K562 (cell line): ENCODE measurements around the gene SLC9A1. TPM values are rescaled to one million over a fixed set of nuclear protein-coding genes. Genes with fewer than 3 reads are reported as not detected.

Experiments used
- ATAC-seq: fragments of 200-7000 bp; cut with Tn5 transposase; 3 replicates; pipeline ENCODE4 v1.9.1; 2020; ENCODE audit warnings: moderate library complexity
- BruUV-seq: library from RNA; stranded (reverse); fragments of 400-500 nt; replicated peaks from 2 replicates; lab custom pipeline; 2021; lab: Mats Ljungman, UMichigan
- CTCF ChIA-PET: fragments of 300-600 bp; formaldehyde crosslinking; extraction: SDS; loops from one replicate; lab custom pipeline; 2021; ENCODE audit warnings: low intra/inter-chr PET ratio; lab: Yijun Ruan, JAX
- POLR2A ChIA-PET: fragments of 300-600, 350-650 bp; sonication (Branson Sonifier 250); formaldehyde crosslinking; extraction: SDS; loops from one replicate; lab custom pipeline; 2021; ENCODE audit warnings: antibody characterized with exemption, inconsistent platforms; lab: Yijun Ruan, JAX
- DNase-seq, 4 experiments: peaks; one replicate each; pipeline versions ENCODE4 v3.0.0 to v3.0.0-alpha.2; 2011 to 2018; ENCODE audit warnings: low spot score in 3 of 4, mixed read lengths in 3 of 4; ENCODE audit errors: extremely low read depth in 1 of 4
- FAIRE-seq: peaks from 2 replicates; lab custom pipeline; 2011; peaks lifted over from hg19 to GRCh38; lab: Jason Lieb, UNC
- H2AFZ ChIP-seq: 2 replicates; pipeline ENCODE4 v1.6.0; 2011; ENCODE audit warnings: low read depth, low read length, control low read depth, inconsistent platforms
- H3K27ac ChIP-seq: fragments of 200-600 bp; 3 replicates; pipeline ENCODE4 v1.8.0; 2011; ENCODE audit warnings: low read depth, mild to moderate bottlenecking, control low read depth, inconsistent platforms, low read length, moderate library complexity, mixed read lengths; ENCODE audit errors: extremely low read depth
- H3K27me3 ChIP-seq, 2 experiments: fragments of 300-600 bp in 1 of 2; 2 replicates in 1 of 2; 3 replicates in 1 of 2; pipeline versions ENCODE4 v1.6.0 to v1.8.0; 2011; ENCODE audit warnings: inconsistent platforms in 2 of 2, low read length in 2 of 2, mild to moderate bottlenecking in 1 of 2, mixed read lengths in 1 of 2, moderate library complexity in 1 of 2; ENCODE audit not compliant: control insufficient read depth in 2 of 2, insufficient read depth in 2 of 2
- H3K36me3 ChIP-seq: fragments of 300-600 bp; 3 replicates; pipeline ENCODE4 v1.8.0; 2011; ENCODE audit warnings: mild to moderate bottlenecking, low read length, inconsistent platforms; ENCODE audit not compliant: control insufficient read depth, insufficient read depth
- H3K4me1 ChIP-seq, 2 experiments: fragments of 200-600 bp in 1 of 2; replicated peaks in 1 of 2; 2 replicates in 1 of 2; 3 replicates in 1 of 2; pipeline versions ENCODE4 v1.5.1 to v1.8.0; 2011; ENCODE audit warnings: inconsistent platforms in 2 of 2, low read length in 2 of 2, mild to moderate bottlenecking in 1 of 2, mixed read lengths in 1 of 2, moderate library complexity in 1 of 2; ENCODE audit not compliant: control insufficient read depth in 2 of 2, insufficient read depth in 2 of 2
- H3K4me2 ChIP-seq: 2 replicates; pipeline ENCODE4 v1.6.1; 2011; ENCODE audit warnings: low read length, control low read depth, inconsistent platforms, mixed read lengths; ENCODE audit not compliant: insufficient read depth
- H3K4me3 ChIP-seq: fragments of 200-600 bp; sonication (generic), shearing (Covaris generic); 2 replicates; pipeline ENCODE4 v1.5.1; 2016; ENCODE audit warnings: control low read depth, inconsistent platforms
- H3K79me2 ChIP-seq: fragments of 200-600 bp; 3 replicates; pipeline ENCODE4 v1.8.0; 2011; ENCODE audit warnings: low read length, inconsistent platforms; ENCODE audit not compliant: control insufficient read depth, insufficient read depth
- H3K9ac ChIP-seq, 2 experiments: 2 replicates each; pipeline versions ENCODE4 v1.6.0 to v1.6.1; 2011; ENCODE audit warnings: low read depth in 2 of 2, low read length in 2 of 2, control low read depth in 1 of 2, inconsistent platforms in 1 of 2, mild to moderate bottlenecking in 1 of 2, mixed read lengths in 1 of 2; ENCODE audit not compliant: insufficient read depth in 1 of 2
- H3K9me1 ChIP-seq: one replicate; pipeline ENCODE4 v1.6.0; 2011; ENCODE audit warnings: inconsistent platforms, mild to moderate bottlenecking, low read length, moderate library complexity; ENCODE audit not compliant: control insufficient read depth, insufficient read depth
- H3K9me3 ChIP-seq: replicated peaks from 2 replicates; pipeline ENCODE4 v1.5.1; 2011; ENCODE audit warnings: low read depth, low read length, inconsistent platforms; ENCODE audit not compliant: control insufficient read depth, insufficient read depth
- H4K20me1 ChIP-seq: replicated peaks from 2 replicates; pipeline ENCODE4 v1.6.1; 2011; ENCODE audit warnings: low read length, inconsistent platforms, mixed read lengths; ENCODE audit not compliant: control insufficient read depth, insufficient read depth
- BRCA1 ChIP-seq, 2 experiments: fragments of 450-650 bp in 1 of 2; sonication (generic) in 1 of 2; formaldehyde crosslinking in 1 of 2; IDR thresholded peaks; 2 replicates each; pipeline versions ENCODE4 v1.5.0 to v1.6.1; 2017 to 2020; ENCODE audit warnings: mild to moderate bottlenecking in 1 of 2, missing genetic modification reagents in 1 of 2
- DMBX1 ChIP-seq: fragments of 250-450 bp; sonication (Bioruptor Pico); IDR thresholded peaks from 2 replicates; pipeline ENCODE4 v1.8.0; 2022; ENCODE audit warnings: inconsistent platforms, mild to moderate bottlenecking, moderate library complexity, borderline replicate concordance
- EGR1 ChIP-seq: fragments of 450-650 bp; conservative IDR thresholded peaks from 2 replicates; pipeline ENCODE4 v1.6.1; 2017; ENCODE audit warnings: mild to moderate bottlenecking
- ELF1 ChIP-seq: fragments of 200-800 bp; sonication (Bioruptor generic); IDR thresholded peaks from 2 replicates; pipeline ENCODE4 v1.6.1; 2016; ENCODE audit warnings: missing genetic modification characterization, missing compliant biosample characterization
- ERF ChIP-seq: fragments of 450-650 bp; formaldehyde crosslinking; IDR thresholded peaks from 2 replicates; pipeline ENCODE4 v1.4.0; 2020; ENCODE audit warnings: mild to moderate bottlenecking, mixed read lengths
- HMG20A ChIP-seq: fragments of 450-650 bp; formaldehyde crosslinking; conservative IDR thresholded peaks from 2 replicates; pipeline ENCODE4 v1.4.0; 2020; ENCODE audit warnings: mild to moderate bottlenecking, mixed read lengths
- HMGN3 ChIP-seq: IDR thresholded peaks from 2 replicates; pipeline ENCODE4 v1.6.1; 2011; ENCODE audit warnings: borderline replicate concordance, low read depth, mild to moderate bottlenecking, mixed read lengths, low read length; ENCODE audit not compliant: insufficient read length; ENCODE audit errors: extremely low read depth
- KAT7 ChIP-seq: sonication (generic); formaldehyde crosslinking; IDR thresholded peaks from 2 replicates; pipeline ENCODE4 v1.8.0; 2022; ENCODE audit warnings: missing genetic modification reagents, mild to moderate bottlenecking, borderline replicate concordance
- NFIC ChIP-seq: fragments of 450-650 bp; IDR thresholded peaks from 2 replicates; pipeline ENCODE4 v1.6.1; 2017; ENCODE audit warnings: mild to moderate bottlenecking, inconsistent platforms
- OTX1 ChIP-seq: fragments of 450-650 bp; formaldehyde crosslinking; IDR thresholded peaks from 2 replicates; pipeline ENCODE4 v1.4.0; 2022; ENCODE audit warnings: mild to moderate bottlenecking
- POLR2H ChIP-seq: IDR thresholded peaks from 2 replicates; pipeline ENCODE4 v1.6.1; 2016; ENCODE audit warnings: missing genetic modification characterization, low read depth, mild to moderate bottlenecking, control low read depth, missing compliant biosample characterization, moderate library complexity
- PTBP1 ChIP-seq: fragments of 200-400 bp; formaldehyde crosslinking; IDR thresholded peaks from 2 replicates; pipeline ENCODE4 v1.6.1; 2017; ENCODE audit warnings: low read depth, low read length
- PURB ChIP-seq: sonication (generic); formaldehyde crosslinking; IDR thresholded peaks from 2 replicates; pipeline ENCODE4 v1.9.0; 2021; ENCODE audit warnings: low read depth, mild to moderate bottlenecking, missing genetic modification reagents
- STAT5A ChIP-seq: IDR thresholded peaks from 2 replicates; pipeline ENCODE4 v1.6.1; 2012; ENCODE audit warnings: low read length, inconsistent platforms, borderline replicate concordance
- ZNF121 ChIP-seq: sonication (generic); formaldehyde crosslinking; conservative IDR thresholded peaks from 2 replicates; pipeline ENCODE4 v1.8.0; 2022; ENCODE audit warnings: missing genetic modification reagents
- ZNF232 ChIP-seq: sonication (generic); formaldehyde crosslinking; IDR thresholded peaks from 2 replicates; pipeline ENCODE4 v1.8.0; 2022; ENCODE audit warnings: mild to moderate bottlenecking, missing genetic modification reagents
- WGBS: fragments of 100-300 bp; shearing (Covaris generic); methylation state at CpG from one replicate; pipeline ENCODE4 v1.1.6; 2016; ENCODE audit warnings: low coverage, mixed read lengths; ENCODE audit not compliant: insufficient coverage; ENCODE audit errors: missing lambda C conversion rate; 5-methylcytosine and 5-hydroxymethylcytosine counted together
- in situ Hi-C: fragments of 300-500 bp; cut with MboI; formaldehyde crosslinking; loops from 4 replicates; pipeline ENCODE4 v1.15.0; 2018; ENCODE audit warnings: inconsistent platforms, mixed read lengths
- intact Hi-C: fragments of 100-400 bp; cut with micrococcal nuclease; formaldehyde crosslinking; loops from 2 replicates; pipeline ENCODE4 v1.14.2; 2022
- polyA plus RNA-seq, 8 experiments: library from polyadenylated mRNA; depleted of rRNA in 4 of 8; stranded (reverse) in 5 of 8; unstranded in 3 of 8; fragments of >200 nt; fragmentation: Nextera tagmentation in 2 of 8; fragmentation: Illumina TruSeq in 1 of 8; extraction: Ambion mirVana in 2 of 8; extraction: Trizol in 1 of 8; gene quantifications; 2 replicates each; pipeline versions ENCODE4 v1.2.1 to v1.2.3, GENCODE V29; 2011 to 2014; ENCODE audit warnings: inconsistent platforms in 1 of 8, missing spikeins in 1 of 8
- total RNA-seq, 7 experiments: library from RNA; depleted of rRNA in 6 of 7; stranded (reverse); fragments of >200 nt in 6 of 7; fragmentation: Illumina TruSeq in 2 of 7; extraction: Trizol in 2 of 7; gene quantifications; 2 replicates each; pipeline versions ENCODE4 v1.2.1 to v1.2.3, GENCODE V29; 2011 to 2021; ENCODE audit warnings: low replicate concordance in 1 of 7
- TF ChIP-seq, protein P1 (sequence below): sonication (generic); IDR thresholded peaks from 2 replicates; pipeline ENCODE4 v1.6.1; 2016
- TF ChIP-seq, protein P2 (sequence below): fragments of 450-650 bp; IDR thresholded peaks from 2 replicates; pipeline ENCODE4 v1.6.1; 2016; ENCODE audit warnings: mild to moderate bottlenecking

The SLC9A1 gene
- total and polyA plus RNA-seq, 9 of the 15 experiments (the other 6 are each of a cell fraction or from before 2014, with no cell fraction given) = 0.59 to 14.4 (median 2.0) TPM

DNA sequence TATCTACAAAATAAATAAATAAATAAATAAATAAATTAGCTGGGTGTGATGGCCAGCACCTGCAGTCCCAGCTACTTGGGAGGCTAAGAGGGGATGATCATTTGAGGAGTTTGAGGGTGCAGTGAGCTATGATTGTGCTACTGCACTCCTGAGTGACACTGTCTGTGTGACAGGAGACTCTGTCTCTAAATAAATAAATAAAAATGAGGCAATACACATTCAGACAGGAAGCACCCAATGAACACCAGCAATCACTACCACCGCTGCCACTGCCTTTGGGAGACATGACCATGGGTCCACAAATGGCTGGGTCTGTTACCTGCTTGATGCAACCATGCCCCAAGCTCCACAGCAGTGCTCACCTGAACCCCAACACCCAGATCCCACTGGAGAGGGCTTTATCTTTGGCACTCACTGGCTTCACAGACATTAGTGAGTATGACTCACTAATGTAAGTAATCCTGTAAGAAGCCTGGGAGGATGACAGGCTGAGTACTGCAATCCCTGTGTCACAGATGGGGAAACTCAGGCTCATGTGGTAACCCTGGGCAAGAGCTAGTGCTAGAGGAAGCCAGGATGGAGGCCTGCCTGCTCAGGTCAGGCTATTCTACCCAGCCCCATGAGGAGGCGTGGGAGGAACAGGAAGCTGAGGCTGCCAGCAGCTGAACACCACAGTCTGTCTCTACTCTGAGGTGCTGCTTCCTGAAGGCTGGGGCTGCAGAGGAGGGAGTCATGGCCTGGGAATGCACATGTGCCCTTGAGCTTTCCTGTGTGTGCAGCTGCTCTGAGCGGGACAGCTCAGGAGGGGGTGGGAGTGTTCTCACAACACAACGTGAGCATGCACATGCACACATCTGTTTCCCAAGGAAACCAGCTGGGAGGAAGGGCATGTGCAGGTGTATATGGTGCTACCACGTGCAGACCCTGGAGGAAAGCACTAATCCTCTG lies 43.0 kb downstream of the SLC9A1 start:
- ChIA-PET CTCF (interaction anchor here (0.5 to 1.8 kb wide), 2 partner anchors 51 to 173 kb away, joined by 3 to 14 read pairs; no protein-coding TSS in a partner anchor), POLR2A (interaction anchor here (0.6 to 10.5 kb wide), 15 partner anchors 9 to 434 kb away, joined by 3 to 107 read pairs (median 3); partner anchors contain the start of gene SLC9A1)
- no peaks in the 10 kb centered on the region for H3K9me3 ChIP-seq
- intact Hi-C loops = no loop called here
- H3K79me2 ChIP-seq = no peaks in the 10 kb centered on the region
- no peaks in the 10 kb centered on the region for H3K27me3 ChIP-seq
- peaks cover 4% of the 10 kb centered on the region for H3K9me1 ChIP-seq
- H3K36me3 ChIP-seq = peaks cover 8% of the 10 kb centered on the region
- 49% methylated on average over 5 of the region's 5 CpGs for WGBS
- peaks cover 34 to 53% of the 10 kb centered on the region in 2 experiments for H3K4me1 ChIP-seq
- peak; percentile 75 for ATAC-seq
- peaks cover 27% of the 10 kb centered on the region for H4K20me1 ChIP-seq
- FAIRE-seq = peak; percentile 87
- DNase-seq = peak; percentile 52 to 78 (median 60)
- peak overlapping the region; percentile 8; the same call in 1 of the 3 replicates for H3K27ac ChIP-seq
- peak overlapping the region in 1 of 2 experiments; percentile 50; a peak in 2 of 4 replicates for H3K9ac ChIP-seq
- in situ Hi-C loops = loop anchor here (5.0 to 25.0 kb wide), 2 partner anchors 80 to 500 kb away; partner anchors contain the start of gene AHDC1
- no TSS peak for BruUV-seq
- H3K4me2 ChIP-seq = no peak overlapping the region
- H3K4me3 ChIP-seq = no peak overlapping the region
- H2AFZ ChIP-seq = no peak overlapping the region
- TF ChIP-seq DMBX1 (CRISPR knock-in tag) (no peak), BRCA1 (IDR thresholded peaks at IDR 0.05) (no peak), BRCA1 (CRISPR knock-in tag; IDR thresholded peaks at IDR 0.05) (no peak), HMGN3 (no peak), ELF1 (tag) (no peak), NFIC (peak; percentile 19; the same call in 1 of the 2 replicates), EGR1 (peak; percentile 74), HMG20A (CRISPR knock-in tag) (no peak), OTX1 (0 out of 2 replicates have a peak, but pooled peaks have one; percentile 29), ERF (0 out of 2 replicates have a peak, but pooled peaks have one; percentile 73), ZNF121 (CRISPR knock-in tag) (peak; percentile 96), PURB (CRISPR knock-in tag) (no peak), STAT5A (no peak), ZNF232 (CRISPR knock-in tag) (no peak), PTBP1 (no peak), KAT7 (CRISPR knock-in tag) (0 out of 2 replicates have a peak, but pooled peaks have one; percentile 25), POLR2H (tag) (no peak)
- TF ChIP-seq, protein P1, sequence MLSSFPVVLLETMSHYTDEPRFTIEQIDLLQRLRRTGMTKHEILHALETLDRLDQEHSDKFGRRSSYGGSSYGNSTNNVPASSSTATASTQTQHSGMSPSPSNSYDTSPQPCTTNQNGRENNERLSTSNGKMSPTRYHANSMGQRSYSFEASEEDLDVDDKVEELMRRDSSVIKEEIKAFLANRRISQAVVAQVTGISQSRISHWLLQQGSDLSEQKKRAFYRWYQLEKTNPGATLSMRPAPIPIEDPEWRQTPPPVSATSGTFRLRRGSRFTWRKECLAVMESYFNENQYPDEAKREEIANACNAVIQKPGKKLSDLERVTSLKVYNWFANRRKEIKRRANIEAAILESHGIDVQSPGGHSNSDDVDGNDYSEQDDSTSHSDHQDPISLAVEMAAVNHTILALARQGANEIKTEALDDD = peak; percentile 48; the same call in 1 of the 2 replicates
- TF ChIP-seq, protein P2, sequence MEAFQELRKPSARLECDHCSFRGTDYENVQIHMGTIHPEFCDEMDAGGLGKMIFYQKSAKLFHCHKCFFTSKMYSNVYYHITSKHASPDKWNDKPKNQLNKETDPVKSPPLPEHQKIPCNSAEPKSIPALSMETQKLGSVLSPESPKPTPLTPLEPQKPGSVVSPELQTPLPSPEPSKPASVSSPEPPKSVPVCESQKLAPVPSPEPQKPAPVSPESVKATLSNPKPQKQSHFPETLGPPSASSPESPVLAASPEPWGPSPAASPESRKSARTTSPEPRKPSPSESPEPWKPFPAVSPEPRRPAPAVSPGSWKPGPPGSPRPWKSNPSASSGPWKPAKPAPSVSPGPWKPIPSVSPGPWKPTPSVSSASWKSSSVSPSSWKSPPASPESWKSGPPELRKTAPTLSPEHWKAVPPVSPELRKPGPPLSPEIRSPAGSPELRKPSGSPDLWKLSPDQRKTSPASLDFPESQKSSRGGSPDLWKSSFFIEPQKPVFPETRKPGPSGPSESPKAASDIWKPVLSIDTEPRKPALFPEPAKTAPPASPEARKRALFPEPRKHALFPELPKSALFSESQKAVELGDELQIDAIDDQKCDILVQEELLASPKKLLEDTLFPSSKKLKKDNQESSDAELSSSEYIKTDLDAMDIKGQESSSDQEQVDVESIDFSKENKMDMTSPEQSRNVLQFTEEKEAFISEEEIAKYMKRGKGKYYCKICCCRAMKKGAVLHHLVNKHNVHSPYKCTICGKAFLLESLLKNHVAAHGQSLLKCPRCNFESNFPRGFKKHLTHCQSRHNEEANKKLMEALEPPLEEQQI = no peak
